T-helper 2 cell (primary cell): Measurements from ENCODE around the gene C1QC.

Experiments used
- DNase-seq, 5 experiments: peaks; one replicate each; pipeline versions ENCODE4 v3.0.0 to v3.0.0-alpha.2; 2012 to 2022
- total RNA-seq, 2 donors: gene quantifications; one replicate each; lab custom pipeline; 2026; lab: John Stamatoyannopoulos, UW

C1QC gene
- total RNA-seq, result 0 reads per million in 2 donors

DNA sequence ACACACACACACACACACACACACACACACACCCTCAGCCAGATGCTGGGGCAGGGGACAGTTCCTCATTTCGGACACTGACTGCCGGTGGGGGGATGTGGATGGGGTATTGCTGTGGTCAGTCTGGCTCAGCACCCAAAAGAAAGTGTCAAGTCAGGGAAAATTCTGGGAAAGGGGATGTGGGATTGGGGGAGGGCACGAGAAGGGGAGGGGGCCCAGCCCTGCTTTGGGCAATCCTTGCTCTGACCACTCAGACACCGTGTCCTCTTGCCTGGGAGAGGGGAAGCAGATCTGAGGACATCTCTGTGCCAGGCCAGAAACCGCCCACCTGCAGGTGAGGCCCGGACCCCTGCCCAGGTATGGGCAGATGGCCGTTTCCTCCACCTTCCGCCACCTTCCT, at the start of gene C1QC:
TSS of gene C1QC (plus strand) at position 253 of the 400 bp plus-strand sequence. CDS start 391 bp downstream, outside the sequence.
- no peak for DNase-seq

DNA sequence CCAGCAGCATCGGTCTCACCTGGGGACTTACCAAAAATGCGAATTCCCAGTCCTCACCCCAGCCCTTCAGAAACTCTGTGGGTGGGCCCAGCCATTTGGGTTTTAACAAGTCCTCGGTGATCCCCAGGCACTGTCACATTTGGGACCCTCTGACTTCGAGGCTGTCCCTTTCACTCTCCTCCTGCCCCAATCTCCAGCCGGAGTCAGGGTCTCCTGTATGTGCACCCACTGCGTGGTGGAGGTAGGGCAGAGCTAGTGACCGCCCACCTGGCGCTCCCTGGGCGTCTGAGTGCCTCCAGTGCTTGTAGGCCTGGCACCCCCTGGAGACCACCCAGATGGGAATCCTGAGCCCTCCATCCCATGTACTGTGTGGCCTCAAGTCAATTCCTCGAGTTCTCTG, 49.0 kb upstream of the C1QC start:
- no peak for DNase-seq

DNA sequence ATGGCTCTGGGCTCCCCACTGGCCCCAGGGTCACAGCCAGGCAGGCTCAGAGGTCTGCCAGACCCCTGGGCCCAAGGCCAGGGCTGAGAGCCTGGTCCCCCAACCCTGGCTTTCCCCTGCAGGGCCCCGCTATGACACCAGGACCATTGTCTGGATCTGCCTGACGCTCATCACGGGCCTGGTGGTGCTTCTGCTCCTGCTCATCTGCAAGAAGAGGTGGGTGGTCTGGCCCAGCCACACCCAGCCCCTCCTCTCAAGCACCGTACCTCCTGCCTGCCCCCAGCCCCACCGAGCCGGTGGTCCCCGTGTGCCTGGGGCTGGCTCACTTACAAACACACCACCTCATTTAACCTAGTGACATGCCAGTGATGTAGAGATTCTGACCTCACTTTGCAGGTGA, 48.3 kb upstream of the C1QC start:
- no peak for DNase-seq

DNA sequence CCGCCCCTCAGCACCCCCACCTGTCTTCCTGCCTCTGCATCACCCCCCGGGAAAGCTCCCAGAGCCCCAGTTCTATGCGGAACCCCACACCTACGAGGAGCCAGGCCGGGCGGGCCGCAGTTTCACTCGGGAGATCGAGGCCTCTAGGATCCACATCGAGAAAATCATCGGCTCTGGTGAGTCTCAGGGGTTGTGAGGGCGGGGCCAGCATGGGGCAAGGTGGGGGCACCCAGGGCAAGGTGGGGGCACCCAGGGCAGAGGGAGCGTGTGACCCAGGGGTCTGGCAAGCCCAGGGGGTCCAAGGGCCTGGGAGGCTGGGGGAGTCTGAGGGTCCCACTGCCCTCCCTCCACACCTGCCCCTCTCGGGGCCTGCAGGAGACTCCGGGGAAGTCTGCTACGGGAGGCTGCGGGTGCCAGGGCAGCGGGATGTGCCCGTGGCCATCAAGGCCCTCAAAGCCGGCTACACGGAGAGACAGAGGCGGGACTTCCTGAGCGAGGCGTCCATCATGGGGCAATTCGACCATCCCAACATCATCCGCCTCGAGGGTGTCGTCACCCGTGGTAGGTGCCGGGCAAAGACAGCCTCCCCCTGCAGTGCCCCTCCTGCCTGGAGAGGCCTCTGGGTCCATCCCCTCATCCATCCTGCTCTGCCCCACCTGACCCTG, 46.0 kb upstream of the C1QC start:
- no peak for DNase-seq

DNA sequence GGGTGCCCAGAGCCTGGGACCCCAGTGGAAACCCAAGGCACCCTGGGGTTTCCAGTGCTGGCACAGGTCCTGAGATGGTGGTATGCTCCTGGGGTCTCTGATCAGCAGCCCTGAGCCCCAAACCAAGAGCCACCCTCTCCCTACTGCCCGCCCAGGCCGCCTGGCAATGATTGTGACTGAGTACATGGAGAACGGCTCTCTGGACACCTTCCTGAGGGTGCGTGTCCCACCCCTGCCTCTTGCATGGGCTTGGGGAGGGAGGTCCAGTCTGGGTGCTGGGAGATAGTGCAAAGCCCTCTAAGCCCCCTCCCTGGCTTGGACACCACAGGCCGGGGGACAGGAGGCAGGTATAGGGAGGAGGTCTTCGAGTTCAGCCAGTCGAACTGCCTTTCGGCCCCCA, 45.4 kb upstream of the C1QC start:
- DNase-seq, result no peak

DNA sequence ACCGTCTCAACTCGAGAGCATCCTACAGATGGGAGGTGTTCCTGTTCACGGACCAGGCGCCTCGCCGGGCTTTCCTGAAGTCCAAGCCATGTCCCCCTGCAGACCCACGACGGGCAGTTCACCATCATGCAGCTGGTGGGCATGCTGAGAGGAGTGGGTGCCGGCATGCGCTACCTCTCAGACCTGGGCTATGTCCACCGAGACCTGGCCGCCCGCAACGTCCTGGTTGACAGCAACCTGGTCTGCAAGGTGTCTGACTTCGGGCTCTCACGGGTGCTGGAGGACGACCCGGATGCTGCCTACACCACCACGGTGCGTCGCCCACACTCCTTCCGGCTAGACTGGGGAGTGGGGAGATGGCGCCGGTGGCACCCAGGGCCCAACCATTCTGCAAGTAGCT, 44.7 kb upstream of the C1QC start:
- no peak for DNase-seq

DNA sequence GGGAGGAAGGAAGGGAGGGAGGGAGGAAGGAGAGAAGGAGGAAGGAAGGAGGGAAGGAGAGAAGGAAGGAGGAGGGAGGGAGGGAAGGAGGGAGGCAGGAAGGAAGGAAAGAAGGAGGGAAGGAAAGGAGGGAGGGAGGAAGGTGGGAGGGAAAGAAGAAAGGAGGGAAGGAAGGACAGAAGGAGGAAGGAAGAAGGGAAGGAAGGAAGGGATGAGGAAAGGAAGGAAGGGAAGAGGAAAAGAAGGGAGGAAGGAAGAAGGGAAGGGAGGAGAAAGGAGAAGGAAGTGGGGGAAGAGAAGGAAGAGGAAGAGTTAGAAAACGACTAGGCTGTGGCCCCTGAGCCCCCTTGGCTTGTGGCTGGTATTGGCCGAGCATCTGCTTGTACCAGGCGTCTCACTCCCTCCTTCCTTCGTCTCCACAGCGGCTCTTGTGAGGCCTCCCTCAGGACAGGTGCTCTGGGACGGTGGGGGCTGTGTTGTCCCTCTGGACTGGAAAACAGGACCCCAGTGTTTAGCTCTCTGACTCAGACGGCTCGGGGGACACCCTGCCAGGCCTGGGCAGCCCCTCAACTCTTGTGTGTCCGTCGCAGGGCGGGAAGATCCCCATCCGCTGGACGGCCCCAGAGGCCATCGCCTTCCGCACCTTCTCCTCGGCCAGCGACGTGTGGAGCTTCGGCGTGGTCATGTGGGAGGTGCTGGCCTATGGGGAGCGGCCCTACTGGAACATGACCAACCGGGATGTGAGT, 43.2 kb upstream of the C1QC start:
- no peak for DNase-seq

DNA sequence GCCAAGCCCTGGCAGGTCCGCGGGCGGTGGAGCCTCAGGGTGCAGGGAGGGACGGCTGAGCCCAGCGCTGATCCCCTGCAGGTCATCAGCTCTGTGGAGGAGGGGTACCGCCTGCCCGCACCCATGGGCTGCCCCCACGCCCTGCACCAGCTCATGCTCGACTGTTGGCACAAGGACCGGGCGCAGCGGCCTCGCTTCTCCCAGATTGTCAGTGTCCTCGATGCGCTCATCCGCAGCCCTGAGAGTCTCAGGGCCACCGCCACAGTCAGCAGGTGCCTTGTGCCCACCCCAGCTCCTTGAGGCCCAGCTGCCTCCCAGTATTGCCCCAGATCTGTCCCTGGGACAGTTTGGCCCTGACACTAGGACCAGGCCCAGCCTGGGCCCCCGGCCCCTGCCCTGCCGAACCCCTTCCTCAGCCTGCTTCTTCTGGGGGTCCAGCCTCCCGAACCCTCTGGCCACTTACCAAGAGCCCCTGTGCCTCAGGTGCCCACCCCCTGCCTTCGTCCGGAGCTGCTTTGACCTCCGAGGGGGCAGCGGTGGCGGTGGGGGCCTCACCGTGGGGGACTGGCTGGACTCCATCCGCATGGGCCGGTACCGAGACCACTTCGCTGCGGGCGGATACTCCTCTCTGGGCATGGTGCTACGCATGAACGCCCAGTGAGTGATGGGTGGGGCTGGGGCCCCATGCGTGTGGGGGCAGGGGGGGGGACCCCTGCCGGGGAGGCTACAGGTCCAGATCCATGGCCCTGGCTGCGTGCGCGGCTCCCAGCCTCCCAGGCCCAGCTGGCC, 42.4 kb upstream of the C1QC start:
- no peak for DNase-seq

DNA sequence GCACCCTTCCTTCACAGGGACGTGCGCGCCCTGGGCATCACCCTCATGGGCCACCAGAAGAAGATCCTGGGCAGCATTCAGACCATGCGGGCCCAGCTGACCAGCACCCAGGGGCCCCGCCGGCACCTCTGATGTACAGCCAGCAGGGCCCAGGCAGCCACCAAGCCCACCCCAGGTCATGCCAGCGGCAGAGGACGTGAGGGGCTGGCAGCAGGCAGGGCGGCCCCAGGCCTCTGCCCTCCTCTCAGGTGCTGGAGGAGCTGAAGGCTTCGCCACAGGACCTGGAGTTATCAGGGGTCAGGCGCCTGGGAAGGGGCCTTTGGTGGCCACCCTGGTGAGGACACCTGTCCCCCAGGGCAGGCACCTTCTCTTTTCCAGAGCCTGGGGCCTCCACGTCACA, 41.8 kb upstream of the C1QC start:
- no peak for DNase-seq

DNA sequence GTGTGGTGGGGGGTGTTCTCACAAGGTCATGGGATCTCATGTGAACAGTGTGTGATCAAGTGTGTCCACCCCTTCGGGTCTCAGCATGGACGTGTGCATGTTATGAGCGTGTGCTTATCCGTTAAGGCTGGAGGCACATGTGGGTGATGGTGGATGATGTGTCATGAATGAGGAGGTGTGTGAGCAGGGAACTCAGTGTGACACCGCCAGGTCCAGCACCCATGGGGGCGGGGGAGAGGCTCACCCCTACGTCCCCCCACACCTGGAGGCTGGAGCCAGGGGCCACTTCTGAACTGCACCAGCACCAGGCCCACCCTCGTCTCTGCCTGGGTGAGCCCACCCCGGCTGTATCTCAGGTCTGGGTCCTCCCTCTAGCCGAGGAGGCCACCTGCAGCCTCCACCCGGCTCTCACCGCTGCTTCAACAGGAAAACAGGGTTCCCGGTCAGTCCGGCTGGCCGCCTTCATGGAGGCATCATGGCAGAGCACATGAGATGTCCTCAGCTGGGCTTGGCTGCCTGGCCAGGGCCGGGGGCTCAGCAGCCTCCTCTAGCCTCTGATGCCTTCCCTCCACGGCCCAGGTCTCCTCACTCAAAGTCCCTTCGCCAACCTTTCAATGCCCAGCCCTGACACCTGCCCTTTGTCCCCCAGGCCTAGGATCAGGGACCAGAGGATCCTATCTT, 41.2 kb upstream of the C1QC start:
- no peak for DNase-seq

DNA sequence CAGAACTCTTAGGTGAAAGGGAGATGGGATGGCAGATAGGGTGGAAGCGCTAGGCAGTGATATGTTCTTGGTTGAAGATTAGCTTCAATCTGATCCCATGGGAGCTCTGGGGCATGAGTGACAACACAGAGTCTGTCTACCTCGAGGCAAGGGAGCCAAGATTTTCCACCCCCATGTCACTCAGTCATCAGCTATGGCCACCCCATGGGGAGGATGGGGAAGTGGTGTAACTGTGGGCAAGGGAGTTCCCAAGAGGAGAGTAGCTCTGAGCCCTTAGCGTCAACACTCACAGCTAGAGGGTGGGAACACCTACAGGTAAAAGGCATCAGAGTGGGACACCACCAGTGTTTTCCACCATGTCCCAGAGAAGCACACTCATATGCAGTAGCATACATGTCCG, 37.3 kb upstream of the C1QC start:
- DNase-seq, result no peak

DNA sequence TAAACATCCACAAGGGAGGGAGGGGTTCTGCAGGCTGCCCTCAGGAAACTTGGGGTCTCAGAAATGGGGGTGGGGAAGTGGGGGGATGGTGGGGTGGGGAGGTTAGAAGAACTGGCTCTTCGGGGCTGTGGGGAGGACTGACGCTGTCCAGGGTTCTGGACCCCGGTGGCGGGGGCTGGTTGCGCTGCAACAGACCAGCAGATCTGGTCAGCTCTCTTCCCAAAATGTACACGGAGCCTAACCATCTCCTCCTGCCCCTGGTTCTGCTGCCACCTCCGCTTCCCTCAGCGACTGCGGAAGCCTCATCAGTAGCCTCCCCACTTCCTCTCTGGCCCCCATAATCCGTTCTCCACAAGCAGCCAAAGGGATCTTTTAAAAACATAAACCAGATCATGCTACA, 36.3 kb upstream of the C1QC start:
- no peak for DNase-seq

DNA sequence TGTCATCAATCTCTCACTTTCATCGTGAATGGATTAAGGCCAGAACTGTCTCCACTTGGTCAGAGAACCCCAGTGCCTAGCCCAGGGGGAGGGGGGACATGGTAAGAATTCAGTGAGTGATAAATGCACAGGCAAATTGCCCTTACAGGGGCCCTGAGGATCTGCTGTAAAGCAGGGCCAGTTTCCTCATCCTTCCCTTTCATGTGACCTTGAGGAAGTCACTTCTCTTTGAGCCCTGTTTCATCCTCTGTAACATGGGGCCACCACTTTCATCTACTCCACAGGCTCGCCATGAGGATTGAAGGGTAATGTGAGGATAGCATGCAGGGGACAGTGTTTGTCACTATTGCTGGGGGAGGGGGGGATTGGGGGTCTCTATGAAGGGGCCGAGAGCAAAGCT, 35.1 kb upstream of the C1QC start:
- no peak for DNase-seq

DNA sequence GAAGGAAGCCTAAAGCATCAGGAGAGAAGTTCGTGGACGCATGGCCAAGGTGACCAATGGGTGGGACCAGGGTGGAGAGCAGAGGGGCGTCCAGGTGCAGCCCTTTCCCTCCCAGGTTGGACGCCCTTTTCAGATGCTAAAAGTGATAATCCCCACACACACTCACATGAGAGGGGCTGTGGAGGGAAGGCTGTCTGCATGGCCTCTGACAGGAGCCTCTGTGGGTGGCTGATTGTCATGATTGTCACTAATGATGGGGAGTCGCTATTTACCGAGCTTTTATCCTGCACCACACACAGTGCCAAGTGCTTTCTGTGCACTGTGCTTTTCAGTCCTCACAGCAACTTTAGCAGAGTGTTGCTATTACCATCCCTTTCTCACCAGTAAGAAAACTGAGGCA, 34.1 kb upstream of the C1QC start:
- no peak for DNase-seq

DNA sequence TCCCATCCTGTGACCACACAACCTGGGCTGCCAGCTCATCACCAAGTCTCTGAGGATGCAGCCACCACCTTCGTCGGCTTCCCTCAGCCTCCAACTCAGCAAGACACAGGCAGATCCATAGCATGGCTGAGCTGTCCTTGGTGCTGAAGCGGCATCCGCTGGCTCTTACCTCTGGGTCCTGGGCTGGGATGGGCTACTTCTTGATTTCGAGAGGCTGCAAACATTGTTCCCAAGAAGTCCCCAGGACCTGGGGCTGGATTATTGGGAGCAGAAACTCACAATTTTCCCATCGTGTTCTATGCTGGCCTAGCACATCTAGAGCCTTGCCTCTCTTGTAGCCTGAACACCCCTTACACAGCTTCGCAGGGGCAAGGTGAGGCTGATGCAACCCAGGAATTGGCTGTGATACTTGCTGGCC, 31.9 kb upstream of the C1QC start:
- DNase-seq, result peak in 1 of 5 experiments; percentile 33

DNA sequence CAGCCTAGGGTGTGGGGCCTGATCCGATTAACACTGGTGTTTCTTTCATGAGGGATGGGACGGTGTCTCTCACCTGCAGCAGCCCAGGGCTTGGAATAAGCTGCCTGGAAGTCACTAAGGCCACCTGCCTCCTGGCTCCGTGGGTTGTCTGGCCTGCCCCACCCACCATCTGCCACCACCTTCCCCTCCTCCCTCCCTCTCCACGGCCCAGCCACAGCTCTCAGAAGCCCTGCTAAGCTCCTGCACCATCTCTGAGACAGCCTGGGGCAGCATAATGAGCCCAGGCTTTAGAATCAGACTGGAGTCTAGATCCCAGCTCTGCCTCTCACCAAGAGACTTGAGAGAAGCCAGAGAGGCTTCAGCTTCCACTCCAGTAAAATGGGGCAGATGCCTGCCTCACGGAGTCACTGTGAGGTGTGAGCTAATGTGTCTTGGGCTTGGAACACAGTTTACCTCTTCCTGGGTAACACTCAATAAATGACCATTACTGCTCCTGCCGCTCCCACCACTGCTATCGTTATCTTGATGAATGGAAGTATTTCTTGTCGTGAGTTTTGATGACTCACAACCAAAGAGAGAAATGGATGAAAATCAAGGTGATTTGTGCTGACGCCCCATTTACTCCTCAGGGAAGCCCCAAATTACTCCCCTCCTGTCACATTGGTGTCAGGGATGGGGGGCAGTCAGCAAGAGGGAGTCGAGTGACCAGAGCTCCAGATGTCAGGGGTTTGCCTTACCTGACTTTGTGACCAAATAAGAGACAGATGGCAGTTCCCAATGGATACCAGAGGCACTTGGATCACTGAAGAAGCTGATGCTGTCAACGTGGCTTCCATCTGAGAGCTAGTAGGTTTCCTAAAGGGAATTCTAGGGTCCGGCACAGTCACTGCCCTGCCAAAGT, 30.5 kb upstream of the C1QC start:
- DNase-seq, result no peak

DNA sequence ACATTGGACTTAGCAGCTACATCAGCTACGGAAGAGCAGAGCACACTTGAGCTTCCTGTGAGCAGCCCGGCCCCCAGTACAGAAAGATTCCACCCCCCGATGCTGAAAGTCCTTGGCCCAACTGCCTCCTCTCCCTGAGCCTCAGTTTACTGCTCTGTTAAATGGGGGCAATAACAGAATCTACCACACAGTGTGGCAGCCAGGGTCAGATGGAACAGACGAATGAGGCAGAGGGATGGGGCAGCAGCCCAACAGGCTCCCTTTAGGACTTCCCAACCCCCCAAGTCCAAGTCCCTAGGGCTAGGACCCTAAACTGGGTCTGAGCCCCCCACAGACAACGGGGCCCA, 29.9 kb upstream of the C1QC start:
- no peak for DNase-seq

DNA sequence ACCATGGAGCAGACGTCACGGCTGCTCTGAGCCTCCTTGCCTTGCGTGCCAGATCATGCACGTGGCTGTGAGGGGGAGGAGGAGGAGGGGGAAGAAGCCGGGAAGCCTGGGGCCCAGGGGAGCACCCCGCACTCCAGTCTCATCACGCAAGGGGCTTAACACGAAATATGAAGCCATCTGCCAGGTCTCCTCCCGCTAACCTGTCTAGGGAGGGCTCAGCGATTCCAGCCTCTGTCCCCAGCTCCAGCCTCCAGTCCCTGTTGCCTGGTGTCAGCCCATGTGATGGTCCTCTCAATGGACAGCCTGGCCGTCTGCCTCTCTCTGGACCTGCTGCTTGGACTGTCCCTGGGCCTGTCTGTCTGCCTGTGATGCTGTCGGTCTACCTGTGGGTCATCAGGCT, 29.5 kb upstream of the C1QC start:
- no peak for DNase-seq

DNA sequence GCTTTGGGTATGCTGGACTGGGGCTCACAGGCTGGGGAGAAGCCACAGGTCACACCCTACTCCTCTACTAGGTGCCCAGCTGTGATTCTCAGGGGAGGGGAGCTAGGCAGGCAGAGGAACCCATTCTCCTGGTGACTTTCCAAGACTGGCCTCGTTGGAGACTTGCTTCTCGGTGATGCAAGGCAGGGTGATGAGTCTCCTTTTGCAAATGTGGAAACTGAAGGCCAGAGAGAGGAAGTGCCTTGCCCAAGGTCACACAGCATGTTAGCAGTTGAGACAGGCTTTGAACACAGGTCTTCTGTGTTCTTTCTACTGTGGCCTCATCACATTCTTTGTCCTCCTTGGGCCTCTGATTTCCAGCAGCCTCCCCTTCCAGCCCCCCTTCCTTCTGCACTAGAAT, 27.5 kb upstream of the C1QC start:
- no peak for DNase-seq

DNA sequence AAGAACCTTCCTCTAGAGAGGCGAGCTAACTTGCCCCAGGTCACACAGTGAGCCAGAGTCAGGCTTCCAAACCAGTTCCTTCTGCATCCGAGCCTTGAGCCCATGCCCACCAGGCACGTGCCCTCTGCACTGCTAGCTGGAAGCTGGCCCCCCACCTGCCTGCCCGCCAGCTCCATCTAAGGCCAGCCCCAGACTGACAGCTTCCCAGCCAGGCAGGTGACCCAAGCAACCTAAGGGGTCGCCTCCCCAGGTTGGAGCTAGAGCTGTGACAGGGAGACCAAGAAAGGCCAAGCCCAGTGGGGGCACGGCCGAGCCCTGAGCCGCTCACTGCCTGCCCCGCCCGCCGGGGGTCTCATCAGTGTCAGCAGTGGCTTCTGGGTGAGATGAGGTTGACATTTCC, 26.9 kb upstream of the C1QC start:
- no peak for DNase-seq

DNA sequence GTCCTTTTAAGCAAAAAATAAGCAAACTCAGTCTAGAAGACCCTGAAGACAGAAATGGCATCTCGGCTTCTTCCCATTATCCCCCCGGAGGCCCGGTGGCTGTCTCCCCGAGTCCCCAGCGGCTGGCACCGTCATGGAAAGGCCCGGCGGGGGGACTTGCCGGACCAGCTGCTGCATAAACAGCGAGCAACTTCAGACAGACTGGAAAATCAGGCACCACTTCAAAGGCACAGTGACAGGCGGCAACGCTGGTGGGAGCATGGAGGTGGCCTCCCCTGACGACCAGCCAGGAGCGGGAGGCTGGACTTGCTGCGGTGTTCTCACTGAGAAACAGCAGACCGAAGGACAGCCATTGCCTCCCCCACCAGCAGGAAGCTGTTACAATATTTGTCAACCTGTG, 25.4 kb upstream of the C1QC start:
- DNase-seq, result no peak

DNA sequence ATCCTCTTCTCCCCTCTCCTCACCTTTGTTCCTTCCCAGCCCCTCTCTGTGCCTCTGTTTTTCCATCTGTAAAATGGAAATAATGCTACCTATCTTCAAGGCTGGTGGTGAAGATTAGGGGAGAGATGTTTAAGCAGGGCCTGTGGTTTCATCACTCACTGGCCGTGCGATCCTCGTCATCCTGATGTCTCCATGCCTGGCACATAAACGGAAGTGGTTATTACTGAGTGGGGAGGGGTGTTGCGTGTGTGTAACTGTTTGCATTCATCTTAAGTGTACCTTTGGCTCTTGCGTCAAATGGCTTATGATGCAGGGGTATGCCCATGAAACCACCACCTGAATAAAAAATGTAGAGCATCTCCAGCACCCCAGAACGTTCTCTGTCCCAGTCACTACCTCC, 24.2 kb upstream of the C1QC start:
- DNase-seq, result peak in 1 of 5 experiments; percentile 19
